Measurements from ENCODE around the gene RECQL5.
A peak's percentile ranks its signal among the peaks of the same experiment; 100 is the strongest.
"Not testable (repeated sequence)": the region's sequence is repeated elsewhere in the genome, so short reads cannot be mapped to it uniquely, and the experiment has no call there.

RECQL5 gene

GRCh38 chr17:75647921-75648320 lies 19.0 kb downstream of the RECQL5 start:
- no peak for TF ChIP-seq POLR2A (IDR thresholded peaks at IDR 0.05; ENCODE audit: low read length)
- no peak for TF ChIP-seq GATA1 (IDR thresholded peaks at IDR 0.05; ENCODE audit: low read depth, low read length)
- DNase-seq, result no peak

- TF ChIP-seq GATA1 (IDR thresholded peaks at IDR 0.05; ENCODE audit: low read depth, low read length), result no peak
- no peak for TF ChIP-seq POLR2A (IDR thresholded peaks at IDR 0.05; ENCODE audit: low read length)
- DNase-seq, result no peak
Observed at GRCh38 chr17:75647061-75647460, 19.9 kb downstream of the RECQL5 start.

GRCh38 chr17:75646638-75646992 lies 20.3 kb downstream of the RECQL5 start:
- TF ChIP-seq POLR2A (IDR thresholded peaks at IDR 0.05; ENCODE audit: low read length), result no peak
- no peak for TF ChIP-seq GATA1 (IDR thresholded peaks at IDR 0.05; ENCODE audit: low read depth, low read length)
- no peak for DNase-seq

GRCh38 chr17:75645889-75646637 lies 20.9 kb downstream of the RECQL5 start:
- no peak for DNase-seq
- no peak for TF ChIP-seq POLR2A (IDR thresholded peaks at IDR 0.05; ENCODE audit: low read length)
- no peak for TF ChIP-seq GATA1 (IDR thresholded peaks at IDR 0.05; ENCODE audit: low read depth, low read length)

- TF ChIP-seq POLR2A (IDR thresholded peaks at IDR 0.05; ENCODE audit: low read length) (peak; percentile 38), GATA1 (IDR thresholded peaks at IDR 0.05; ENCODE audit: low read depth, low read length) (no peak)
- DNase-seq, result no peak
Observed at GRCh38 chr17:75645501-75645888, 21.5 kb downstream of the RECQL5 start.

- no peak for DNase-seq
- TF ChIP-seq POLR2A (IDR thresholded peaks at IDR 0.05; ENCODE audit: low read length) (no peak), GATA1 (IDR thresholded peaks at IDR 0.05; ENCODE audit: low read depth, low read length) (no peak)
Observed at GRCh38 chr17:75643643-75644017, 23.3 kb downstream of the RECQL5 start.

GRCh38 chr17:75642784-75643642 lies 23.9 kb downstream of the RECQL5 start:
- TF ChIP-seq POLR2A (IDR thresholded peaks at IDR 0.05; ENCODE audit: low read length), result peak; percentile 66
- TF ChIP-seq GATA1 (IDR thresholded peaks at IDR 0.05; ENCODE audit: low read depth, low read length), result no peak
- peak; percentile 87 to 94 for DNase-seq

- TF ChIP-seq GATA1 (IDR thresholded peaks at IDR 0.05; ENCODE audit: low read depth, low read length) (no peak), POLR2A (IDR thresholded peaks at IDR 0.05; ENCODE audit: low read length) (no peak)
- DNase-seq, result peak; percentile 54 to 74
Observed at GRCh38 chr17:75642182-75642783, 24.7 kb downstream of the RECQL5 start.

GRCh38 chr17:75641343-75641742 lies 25.6 kb downstream of the RECQL5 start:
- TF ChIP-seq GATA1 (IDR thresholded peaks at IDR 0.05; ENCODE audit: low read depth, low read length) (no peak), POLR2A (IDR thresholded peaks at IDR 0.05; ENCODE audit: low read length) (peak; percentile 53)
- no peak for DNase-seq

GRCh38 chr17:75640556-75641119 lies 26.3 kb downstream of the RECQL5 start:
- DNase-seq, result no peak
- TF ChIP-seq POLR2A (IDR thresholded peaks at IDR 0.05; ENCODE audit: low read length), result no peak

GRCh38 chr17:75639771-75640555 lies 27.0 kb downstream of the RECQL5 start:
- DNase-seq, result no peak
- no peak for TF ChIP-seq GATA1 (IDR thresholded peaks at IDR 0.05; ENCODE audit: low read depth, low read length)
- peak; percentile 51 for TF ChIP-seq POLR2A (IDR thresholded peaks at IDR 0.05; ENCODE audit: low read length)

GRCh38 chr17:75639327-75639726 lies 27.6 kb downstream of the RECQL5 start:
- DNase-seq, result no peak
- TF ChIP-seq GATA1 (IDR thresholded peaks at IDR 0.05; ENCODE audit: low read depth, low read length), result no peak
- TF ChIP-seq POLR2A (IDR thresholded peaks at IDR 0.05; ENCODE audit: low read length), result no peak

GRCh38 chr17:75638893-75639292 lies 28.1 kb downstream of the RECQL5 start:
- DNase-seq, result no peak
- TF ChIP-seq GATA1 (IDR thresholded peaks at IDR 0.05; ENCODE audit: low read depth, low read length), result no peak
- peak; percentile 48 for TF ChIP-seq POLR2A (IDR thresholded peaks at IDR 0.05; ENCODE audit: low read length)

GRCh38 chr17:75638039-75638438 lies 28.9 kb downstream of the RECQL5 start:
- not testable (repeated sequence) for DNase-seq
